ENCODE results near the gene ARHGAP28.

ARHGAP28 gene

GRCh38 chr18:6776188-6776587, 46.7 kb downstream of the ARHGAP28 start:
- Histone ChIP-seq H3K27me3 (ENCODE audit: insufficient read depth, poor library complexity, severe bottlenecking) (peaks cover 3% of the 10 kb centered on the region), H3K9me3 (ENCODE audit: severe bottlenecking) (no peaks in the 10 kb centered on the region), H3K4me3 (ENCODE audit: severe bottlenecking) (no peak overlapping the region), H3K4me1 (ENCODE audit: insufficient read depth, poor library complexity, severe bottlenecking) (no peaks in the 10 kb centered on the region), H3K36me3 (ENCODE audit: low read depth) (no peaks in the 10 kb centered on the region), H3K27ac (ENCODE audit: poor library complexity, severe bottlenecking) (no peak overlapping the region)
- TF ChIP-seq CTCF (IDR thresholded peaks at IDR 0.05; ENCODE audit: poor library complexity, severe bottlenecking): no peak
- DNase-seq (ENCODE audit: low spot score): no peak
- no peak for ATAC-seq (ENCODE audit: low read depth)

GRCh38 chr18:6777509-6777908, 48.0 kb downstream of the ARHGAP28 start:
- DNase-seq (ENCODE audit: low spot score) (no peak), ATAC-seq (ENCODE audit: low read depth) (no peak)
- no peaks in the 10 kb centered on the region for H3K4me1 ChIP-seq (ENCODE audit: insufficient read depth, poor library complexity, severe bottlenecking)
- no peak overlapping the region for H3K27ac ChIP-seq (ENCODE audit: poor library complexity, severe bottlenecking)
- no peaks in the 10 kb centered on the region for H3K27me3 ChIP-seq (ENCODE audit: insufficient read depth, poor library complexity, severe bottlenecking)
- H3K4me3 ChIP-seq (ENCODE audit: severe bottlenecking): no peak overlapping the region
- H3K36me3 ChIP-seq (ENCODE audit: low read depth): no peaks in the 10 kb centered on the region
- no peaks in the 10 kb centered on the region for H3K9me3 ChIP-seq (ENCODE audit: severe bottlenecking)
- TF ChIP-seq CTCF (IDR thresholded peaks at IDR 0.05; ENCODE audit: poor library complexity, severe bottlenecking): no peak

GRCh38 chr18:6778459-6779247, 49.1 kb downstream of the ARHGAP28 start:
- TF ChIP-seq CTCF (IDR thresholded peaks at IDR 0.05; ENCODE audit: poor library complexity, severe bottlenecking): no peak
- no peak for ATAC-seq (ENCODE audit: low read depth)

GRCh38 chr18:6781142-6781714, 51.7 kb downstream of the ARHGAP28 start:
- no peak for TF ChIP-seq CTCF (IDR thresholded peaks at IDR 0.05; ENCODE audit: poor library complexity, severe bottlenecking)
- no peaks in the 10 kb centered on the region for H3K9me3 ChIP-seq (ENCODE audit: severe bottlenecking)
- no peak for ATAC-seq (ENCODE audit: low read depth)
- no peak overlapping the region for H3K27ac ChIP-seq (ENCODE audit: poor library complexity, severe bottlenecking)
- no peak for DNase-seq (ENCODE audit: low spot score)
- no peak overlapping the region for H3K4me3 ChIP-seq (ENCODE audit: severe bottlenecking)
- no peaks in the 10 kb centered on the region for H3K36me3 ChIP-seq (ENCODE audit: low read depth)
- no peaks in the 10 kb centered on the region for H3K4me1 ChIP-seq (ENCODE audit: insufficient read depth, poor library complexity, severe bottlenecking)
- H3K27me3 ChIP-seq (ENCODE audit: insufficient read depth, poor library complexity, severe bottlenecking): no peaks in the 10 kb centered on the region

More at GRCh38 chr18:6778459-6779247, 49.1 kb downstream of the ARHGAP28 start:
- Histone ChIP-seq H3K36me3 (ENCODE audit: low read depth) (no peaks in the 10 kb centered on the region), H3K4me1 (ENCODE audit: insufficient read depth, poor library complexity, severe bottlenecking) (no peaks in the 10 kb centered on the region), H3K4me3 (ENCODE audit: severe bottlenecking) (no peak overlapping the region), H3K27ac (ENCODE audit: poor library complexity, severe bottlenecking) (no peak overlapping the region), H3K27me3 (ENCODE audit: insufficient read depth, poor library complexity, severe bottlenecking) (no peaks in the 10 kb centered on the region), H3K9me3 (ENCODE audit: severe bottlenecking) (no peaks in the 10 kb centered on the region)
- no peak for DNase-seq (ENCODE audit: low spot score)

GRCh38 chr18:6781796-6782195, 52.3 kb downstream of the ARHGAP28 start:
- TF ChIP-seq CTCF (IDR thresholded peaks at IDR 0.05; ENCODE audit: poor library complexity, severe bottlenecking): no peak
- no peak for DNase-seq (ENCODE audit: low spot score)
- no peak overlapping the region for H3K27ac ChIP-seq (ENCODE audit: poor library complexity, severe bottlenecking)
- H3K36me3 ChIP-seq (ENCODE audit: low read depth): no peaks in the 10 kb centered on the region
- H3K27me3 ChIP-seq (ENCODE audit: insufficient read depth, poor library complexity, severe bottlenecking): no peaks in the 10 kb centered on the region
- no peak overlapping the region for H3K4me3 ChIP-seq (ENCODE audit: severe bottlenecking)
- no peak; the same call in 2 of the 3 replicates for ATAC-seq (ENCODE audit: low read depth)
- no peaks in the 10 kb centered on the region for H3K9me3 ChIP-seq (ENCODE audit: severe bottlenecking)
- no peaks in the 10 kb centered on the region for H3K4me1 ChIP-seq (ENCODE audit: insufficient read depth, poor library complexity, severe bottlenecking)

Measured in RWPE2 (cell line).